ENCODE measurements around the gene SPR. TPM values are rescaled to one million over a fixed set of nuclear protein-coding genes. Genes with fewer than 3 reads are reported as not detected.

Gene SPR
- total and polyA plus RNA-seq, 2 donors (not counting 1 experiment from before 2014, with no cell fraction given) = not detected

DNA sequence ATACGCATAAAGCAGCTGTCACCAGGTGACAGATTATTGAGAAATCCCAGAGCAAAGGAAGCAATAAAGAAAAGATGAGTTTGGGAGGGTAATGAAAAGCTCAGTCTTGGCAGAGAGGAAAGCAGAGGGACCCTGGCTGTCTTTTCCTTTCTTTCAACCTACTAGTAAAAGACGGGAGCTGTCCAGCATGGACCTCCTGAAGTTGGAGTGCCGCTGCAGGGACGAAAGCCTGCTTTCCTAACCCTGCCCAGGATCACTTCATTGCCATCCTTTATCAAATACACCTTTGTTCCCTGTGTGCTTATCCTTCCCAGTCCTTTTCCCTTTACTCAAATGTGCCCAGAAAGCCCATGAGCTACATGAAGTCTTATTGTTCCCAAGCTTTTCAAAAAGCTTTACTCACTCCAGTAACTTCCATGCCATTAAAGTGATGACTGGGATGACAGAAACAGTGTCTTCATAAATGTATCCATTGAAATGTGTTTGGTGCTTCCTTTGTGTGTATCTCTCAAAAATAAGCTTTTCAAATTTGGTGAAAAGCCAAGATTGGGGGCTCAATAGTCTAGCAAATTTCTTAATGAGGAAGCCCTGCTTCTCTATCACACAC lies 3.7 kb upstream of the SPR start:
- ChIA-PET POLR2A (no interaction called here), CTCF (interaction anchor here (1.1 to 1.4 kb wide), 3 partner anchors 10 to 13 kb away, joined by 4 to 8 read pairs (median 4); no protein-coding TSS in a partner anchor)
- peaks cover 46% of the 10 kb centered on the region for H3K27me3 Mint-ChIP-seq
- Histone ChIP-seq H3K36me3 (replicated peaks in 1 of 2; ENCODE audit: control extremely low read depth in 1 of 2, control insufficient read depth in 1 of 2, extremely low read depth in 1 of 2, insufficient read depth in 2 of 2, low read length in 1 of 2) (no peaks in the 10 kb centered on the region), H2AFZ (ENCODE audit: insufficient read depth, low read depth, low read length, poor library complexity, severe bottlenecking) (no peak overlapping the region), H3K9ac (ENCODE audit: low read length) (no peak overlapping the region), H3K4me1 (ENCODE audit: control insufficient read depth in 2 of 2, insufficient read depth in 2 of 2, low read length in 2 of 2) (peaks cover 13% of the 10 kb centered on the region in 2 donors), H3K27me3 (replicated peaks in 1 of 4; ENCODE audit: control extremely low read depth in 1 of 4, control insufficient read depth in 3 of 4, insufficient read depth in 4 of 4, low read length in 3 of 4) (peaks cover 0 to 32% (median 19%) of the 10 kb centered on the region in 4 experiments), H3K4me3 (ENCODE audit: control extremely low read depth in 1 of 5, extremely low read depth in 1 of 5, insufficient read depth in 1 of 5, low read depth in 2 of 5, low read length in 4 of 5) (no peak overlapping the region), H4K20me1 (ENCODE audit: control insufficient read depth, insufficient read depth, low read length, poor library complexity, severe bottlenecking) (no peaks in the 10 kb centered on the region), H3K9me3 (ENCODE audit: control extremely low read depth in 1 of 3, control insufficient read depth in 2 of 3, insufficient read depth in 1 of 3, low read length in 2 of 3) (no peaks in the 10 kb centered on the region), H3K79me2 (ENCODE audit: control insufficient read depth, insufficient read depth, low read length) (no peaks in the 10 kb centered on the region), H3K4me2 (replicated peaks; ENCODE audit: low read depth, low read length, poor library complexity, severe bottlenecking) (no peak overlapping the region), H3K27ac (ENCODE audit: low read length in 2 of 2) (no peak overlapping the region)
- no peak overlapping the region for H3K27ac Mint-ChIP-seq
- TF ChIP-seq, protein P1, sequence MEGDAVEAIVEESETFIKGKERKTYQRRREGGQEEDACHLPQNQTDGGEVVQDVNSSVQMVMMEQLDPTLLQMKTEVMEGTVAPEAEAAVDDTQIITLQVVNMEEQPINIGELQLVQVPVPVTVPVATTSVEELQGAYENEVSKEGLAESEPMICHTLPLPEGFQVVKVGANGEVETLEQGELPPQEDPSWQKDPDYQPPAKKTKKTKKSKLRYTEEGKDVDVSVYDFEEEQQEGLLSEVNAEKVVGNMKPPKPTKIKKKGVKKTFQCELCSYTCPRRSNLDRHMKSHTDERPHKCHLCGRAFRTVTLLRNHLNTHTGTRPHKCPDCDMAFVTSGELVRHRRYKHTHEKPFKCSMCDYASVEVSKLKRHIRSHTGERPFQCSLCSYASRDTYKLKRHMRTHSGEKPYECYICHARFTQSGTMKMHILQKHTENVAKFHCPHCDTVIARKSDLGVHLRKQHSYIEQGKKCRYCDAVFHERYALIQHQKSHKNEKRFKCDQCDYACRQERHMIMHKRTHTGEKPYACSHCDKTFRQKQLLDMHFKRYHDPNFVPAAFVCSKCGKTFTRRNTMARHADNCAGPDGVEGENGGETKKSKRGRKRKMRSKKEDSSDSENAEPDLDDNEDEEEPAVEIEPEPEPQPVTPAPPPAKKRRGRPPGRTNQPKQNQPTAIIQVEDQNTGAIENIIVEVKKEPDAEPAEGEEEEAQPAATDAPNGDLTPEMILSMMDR (IDR thresholded peaks at IDR 0.05) = no peak
- no peak for TF ChIP-seq EZH2 (IDR thresholded peaks at IDR 0.05; ENCODE audit: borderline replicate concordance, insufficient read depth, low read depth, low read length, poor library complexity, severe bottlenecking)
- no peak for DNase-seq
- no peak overlapping the region for H3K4me3 Mint-ChIP-seq
- peaks cover 13% of the 10 kb centered on the region for H3K4me1 Mint-ChIP-seq
- intact Hi-C loops (cut with micrococcal nuclease) = no loop called here
- H3K9me3 Mint-ChIP-seq (ENCODE audit: insufficient read depth) = no peaks in the 10 kb centered on the region
- no peak for ATAC-seq (ENCODE audit: low read depth)
- 0% methylated on average over 3 of the region's 4 CpGs for WGBS (ENCODE audit: insufficient coverage)

DNA sequence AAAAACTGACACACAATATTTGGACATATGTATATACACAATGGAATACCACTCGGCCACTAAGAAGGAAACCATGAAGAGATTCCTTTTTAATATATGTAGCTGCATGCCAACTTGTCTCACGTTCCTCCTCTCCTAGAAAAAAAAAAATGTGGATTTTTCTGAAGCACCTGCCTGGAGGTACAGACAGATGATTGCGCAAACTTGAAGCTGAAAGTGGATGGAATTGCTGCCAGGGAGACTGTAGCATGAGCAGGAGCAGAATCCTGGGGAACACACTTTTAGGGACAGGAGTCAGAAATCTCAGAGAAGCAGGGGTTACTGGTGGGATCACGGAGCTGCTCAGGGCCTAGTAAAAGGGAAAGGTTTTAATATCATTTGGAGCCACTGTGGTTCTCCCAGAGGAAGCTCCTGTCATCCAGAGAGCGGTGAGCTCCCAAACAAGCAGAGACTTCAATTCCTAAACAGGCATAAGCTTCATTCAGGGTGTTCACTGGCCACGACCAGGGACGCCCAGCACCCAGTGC lies 640 bp upstream of the SPR start:
- H3K9me3 ChIP-seq (ENCODE audit: control extremely low read depth in 1 of 3, control insufficient read depth in 2 of 3, insufficient read depth in 1 of 3, low read length in 2 of 3) = no peaks in the 10 kb centered on the region
- ChIA-PET POLR2A (no interaction called here), CTCF (interaction anchor here (0.6 to 1.4 kb wide), 6 partner anchors 18 to 1988 kb away, joined by 3 to 6 read pairs (median 3); no protein-coding TSS in a partner anchor)
- ATAC-seq (ENCODE audit: low read depth) = no peak
- H3K4me3 ChIP-seq (ENCODE audit: control extremely low read depth in 1 of 5, extremely low read depth in 1 of 5, insufficient read depth in 1 of 5, low read depth in 2 of 5, low read length in 4 of 5) = peak overlapping the region in 2 of 5 experiments; percentile 59 to 64
- DNase-seq = no peak
- Mint-ChIP-seq H3K9me3 (ENCODE audit: insufficient read depth) (no peaks in the 10 kb centered on the region), H3K4me3 (peak overlapping the region; percentile 84), H3K4me1 (peaks cover 15% of the 10 kb centered on the region), H3K27ac (no peak overlapping the region), H3K27me3 (peaks cover 61% of the 10 kb centered on the region)
- no peaks in the 10 kb centered on the region for H3K36me3 ChIP-seq (replicated peaks in 1 of 2; ENCODE audit: control extremely low read depth in 1 of 2, control insufficient read depth in 1 of 2, extremely low read depth in 1 of 2, insufficient read depth in 2 of 2, low read length in 1 of 2)
- intact Hi-C loops (cut with micrococcal nuclease) = no loop called here
- H3K4me2 ChIP-seq (replicated peaks; ENCODE audit: low read depth, low read length, poor library complexity, severe bottlenecking) = peak overlapping the region; percentile 88
- H3K27me3 ChIP-seq (replicated peaks in 1 of 4; ENCODE audit: control extremely low read depth in 1 of 4, control insufficient read depth in 3 of 4, insufficient read depth in 4 of 4, low read length in 3 of 4) = peaks cover 0 to 53% (median 26%) of the 10 kb centered on the region in 4 experiments
- no peaks in the 10 kb centered on the region for H3K79me2 ChIP-seq (ENCODE audit: control insufficient read depth, insufficient read depth, low read length)
- TF ChIP-seq EZH2 (IDR thresholded peaks at IDR 0.05; ENCODE audit: borderline replicate concordance, insufficient read depth, low read depth, low read length, poor library complexity, severe bottlenecking) = no peak
- TF ChIP-seq, protein P1 (IDR thresholded peaks at IDR 0.05) = no peak
- no peaks in the 10 kb centered on the region for H4K20me1 ChIP-seq (ENCODE audit: control insufficient read depth, insufficient read depth, low read length, poor library complexity, severe bottlenecking)
- 41% methylated on average over 4 of the region's 7 CpGs for WGBS (ENCODE audit: insufficient coverage)
- peaks cover 14 to 18% of the 10 kb centered on the region in 2 donors for H3K4me1 ChIP-seq (ENCODE audit: control insufficient read depth in 2 of 2, insufficient read depth in 2 of 2, low read length in 2 of 2)
- peak overlapping the region; percentile 62 for H3K9ac ChIP-seq (ENCODE audit: low read length)
- no peak overlapping the region for H3K27ac ChIP-seq (ENCODE audit: low read length in 2 of 2)
- H2AFZ ChIP-seq (ENCODE audit: insufficient read depth, low read depth, low read length, poor library complexity, severe bottlenecking) = peak overlapping the region; percentile 76

Measured in B cell (primary cell).